SK-N-SH treated with all-trans-retinoic acid at 6 μM for 48 hours (cell line): ENCODE measurements around the gene AP3B1.
"Not testable (repeated sequence)": the region's sequence is repeated elsewhere in the genome, so short reads cannot be mapped to it uniquely, and the experiment has no call there.

Source experiments
- ATAC-seq: fragments of 200-7000 bp; cut with Tn5 transposase; 3 replicates; pipeline ENCODE4 v1.9.1; 2020; ENCODE audit warnings: mild to moderate bottlenecking, moderate library complexity
- ARNTL ChIP-seq: fragments of 450-650 bp; formaldehyde crosslinking; IDR thresholded peaks from 2 replicates; pipeline ENCODE4 v1.5.0; 2020; ENCODE audit warnings: low read depth, mild to moderate bottlenecking, moderate library complexity, borderline replicate concordance
- BACH2 ChIP-seq: fragments of 250-450 bp; sonication (Bioruptor Pico); IDR thresholded peaks from 2 replicates; pipeline ENCODE4 v1.9.0; 2021; ENCODE audit warnings: mild to moderate bottlenecking, borderline replicate concordance
- ESRRG ChIP-seq: fragments of 250-450 bp; sonication (Bioruptor Pico); IDR thresholded peaks from 2 replicates; pipeline ENCODE4 v1.6.1; 2021; ENCODE audit warnings: mild to moderate bottlenecking
- GLIS3 ChIP-seq: fragments of 250-450 bp; sonication (Bioruptor Pico); IDR thresholded peaks from 2 replicates; pipeline ENCODE4 v1.5.0; 2020; ENCODE audit warnings: mild to moderate bottlenecking, moderate library complexity
- ISL1 ChIP-seq: fragments of 250-450 bp; sonication (Bioruptor Pico); IDR thresholded peaks from 2 replicates; pipeline ENCODE4 v2.1.2; 2022; ENCODE audit warnings: mild to moderate bottlenecking, moderate library complexity
- OSR1 ChIP-seq: fragments of 250-450 bp; sonication (Bioruptor Pico); IDR thresholded peaks from 2 replicates; pipeline ENCODE4 v1.8.0; 2022; ENCODE audit warnings: moderate library complexity, mild to moderate bottlenecking, inconsistent platforms
- PPARA ChIP-seq: fragments of 250-450 bp; sonication (Bioruptor Pico); IDR thresholded peaks from 2 replicates; pipeline ENCODE4 v1.5.0; 2020; ENCODE audit warnings: mild to moderate bottlenecking, borderline replicate concordance
- RARB ChIP-seq: fragments of 250-450 bp; sonication (Bioruptor Pico); IDR thresholded peaks from 2 replicates; pipeline ENCODE4 v1.8.0; 2021; ENCODE audit warnings: mild to moderate bottlenecking, moderate library complexity
- SNAI2 ChIP-seq: fragments of 250-450 bp; sonication (Bioruptor Pico); IDR thresholded peaks from 2 replicates; pipeline ENCODE4 v1.5.0; 2020; ENCODE audit warnings: mild to moderate bottlenecking, moderate library complexity
- TCF4 ChIP-seq: fragments of 250-450 bp; sonication (Bioruptor Pico); IDR thresholded peaks from 2 replicates; pipeline ENCODE4 v1.8.0; 2021; ENCODE audit warnings: mild to moderate bottlenecking, moderate library complexity, borderline replicate concordance
- TOX ChIP-seq: fragments of 250-450 bp; sonication (Bioruptor Pico); IDR thresholded peaks from 2 replicates; pipeline ENCODE4 v1.8.0; 2021; ENCODE audit warnings: mild to moderate bottlenecking, moderate library complexity, borderline replicate concordance
- ZFP3 ChIP-seq: fragments of 250-450 bp; sonication (Bioruptor Pico); IDR thresholded peaks from 2 replicates; pipeline ENCODE4 v1.5.0; 2020; ENCODE audit warnings: mild to moderate bottlenecking, moderate library complexity
- ZFP30 ChIP-seq: fragments of 450-650 bp; formaldehyde crosslinking; IDR thresholded peaks from 2 replicates; pipeline ENCODE4 v1.5.0; 2022; ENCODE audit warnings: mild to moderate bottlenecking, moderate library complexity
- ZNF565 ChIP-seq: fragments of 450-650 bp; formaldehyde crosslinking; conservative IDR thresholded peaks from 2 replicates; pipeline ENCODE4 v1.5.0; 2020; ENCODE audit warnings: low read depth, mild to moderate bottlenecking, moderate library complexity
- TF ChIP-seq, protein P1 (sequence below): fragments of 250-450 bp; sonication (Bioruptor Pico); IDR thresholded peaks from 2 replicates; pipeline ENCODE4 v1.8.0; 2020; ENCODE audit warnings: mild to moderate bottlenecking, moderate library complexity, borderline replicate concordance
- TF ChIP-seq, protein P2 (sequence below): fragments of 250-450 bp; sonication (Bioruptor Pico); IDR thresholded peaks from 2 replicates; pipeline ENCODE4 v1.8.0; 2021; ENCODE audit warnings: low read depth, mild to moderate bottlenecking, moderate library complexity, borderline replicate concordance
- TF ChIP-seq, protein P3 (sequence below): fragments of 250-450 bp; sonication (Bioruptor Pico); IDR thresholded peaks from 2 replicates; pipeline ENCODE4 v1.5.0; 2020; ENCODE audit warnings: mild to moderate bottlenecking, moderate library complexity

The AP3B1 gene

DNA sequence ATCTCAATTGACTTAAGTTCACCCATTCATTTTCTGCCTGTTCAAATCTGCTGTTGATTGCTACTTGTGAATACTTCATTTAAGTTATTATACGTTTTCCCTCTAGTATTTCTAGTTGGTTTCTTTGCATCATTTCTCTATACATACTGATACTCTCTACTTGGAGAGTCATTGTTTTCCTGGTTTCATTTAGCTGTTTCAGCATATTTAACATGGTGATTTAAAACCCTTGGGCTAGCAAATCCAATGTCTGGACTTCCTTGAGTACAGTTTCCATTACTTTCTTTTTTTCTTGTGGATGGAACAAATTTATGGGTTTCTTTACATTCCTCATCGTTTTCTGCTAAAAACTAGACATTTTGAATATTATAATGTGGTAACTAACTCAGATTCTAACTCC is 90.7 kb downstream of the AP3B1 start:
- TF ChIP-seq TOX (CRISPR knock-in tag) (no peak), TCF4 (CRISPR knock-in tag) (no peak), RARB (CRISPR knock-in tag) (no peak), ZFP30 (CRISPR knock-in tag) (no peak), BACH2 (CRISPR knock-in tag) (no peak), SNAI2 (CRISPR knock-in tag) (no peak)
- no peak for ATAC-seq

DNA sequence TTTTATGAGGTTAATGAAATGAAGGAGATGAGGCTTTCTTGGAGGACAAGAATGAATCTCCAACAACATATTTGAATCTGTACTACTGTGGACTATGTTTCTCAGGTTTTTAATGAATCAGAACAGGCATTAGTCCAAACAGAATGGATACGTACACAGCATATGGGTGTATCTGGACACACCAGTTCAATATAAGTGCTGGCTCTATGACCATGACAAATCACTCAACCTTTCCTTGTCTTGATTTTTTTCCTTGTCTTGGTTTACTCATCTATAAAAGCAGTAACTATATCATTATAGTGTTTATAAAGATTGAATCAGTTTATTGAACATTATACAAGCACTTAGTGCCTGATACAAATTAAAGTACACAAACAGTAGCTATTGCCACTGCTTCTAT is 104.1 kb downstream of the AP3B1 start:
- TF ChIP-seq PPARA (CRISPR knock-in tag) = no peak
- TF ChIP-seq, protein P1, sequence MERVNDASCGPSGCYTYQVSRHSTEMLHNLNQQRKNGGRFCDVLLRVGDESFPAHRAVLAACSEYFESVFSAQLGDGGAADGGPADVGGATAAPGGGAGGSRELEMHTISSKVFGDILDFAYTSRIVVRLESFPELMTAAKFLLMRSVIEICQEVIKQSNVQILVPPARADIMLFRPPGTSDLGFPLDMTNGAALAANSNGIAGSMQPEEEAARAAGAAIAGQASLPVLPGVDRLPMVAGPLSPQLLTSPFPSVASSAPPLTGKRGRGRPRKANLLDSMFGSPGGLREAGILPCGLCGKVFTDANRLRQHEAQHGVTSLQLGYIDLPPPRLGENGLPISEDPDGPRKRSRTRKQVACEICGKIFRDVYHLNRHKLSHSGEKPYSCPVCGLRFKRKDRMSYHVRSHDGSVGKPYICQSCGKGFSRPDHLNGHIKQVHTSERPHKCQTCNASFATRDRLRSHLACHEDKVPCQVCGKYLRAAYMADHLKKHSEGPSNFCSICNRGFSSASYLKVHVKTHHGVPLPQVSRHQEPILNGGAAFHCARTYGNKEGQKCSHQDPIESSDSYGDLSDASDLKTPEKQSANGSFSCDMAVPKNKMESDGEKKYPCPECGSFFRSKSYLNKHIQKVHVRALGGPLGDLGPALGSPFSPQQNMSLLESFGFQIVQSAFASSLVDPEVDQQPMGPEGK (CRISPR knock-in tag) = no peak
- no peak for TF ChIP-seq GLIS3 (CRISPR knock-in tag)
- no peak for TF ChIP-seq ZFP30 (CRISPR knock-in tag)
- ATAC-seq = no peak

DNA sequence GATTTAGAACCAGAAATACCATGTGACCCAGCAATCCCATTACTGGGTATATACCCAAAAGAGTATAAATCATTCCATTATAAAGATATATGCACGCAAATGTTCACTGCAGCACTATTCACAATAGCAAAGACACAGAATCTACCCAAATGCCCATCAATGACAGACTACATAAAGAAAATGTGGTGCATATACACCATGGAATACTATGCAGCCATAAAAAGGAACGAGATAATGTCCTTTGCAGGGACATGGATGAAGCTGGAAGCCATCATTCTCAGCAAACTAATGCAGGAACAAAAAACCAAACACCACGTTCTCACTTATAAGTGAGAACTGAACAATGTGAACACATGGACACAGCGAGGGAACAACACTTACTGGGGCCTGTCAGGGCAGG is 105.8 kb downstream of the AP3B1 start:
- not testable (repeated sequence) for ATAC-seq

DNA sequence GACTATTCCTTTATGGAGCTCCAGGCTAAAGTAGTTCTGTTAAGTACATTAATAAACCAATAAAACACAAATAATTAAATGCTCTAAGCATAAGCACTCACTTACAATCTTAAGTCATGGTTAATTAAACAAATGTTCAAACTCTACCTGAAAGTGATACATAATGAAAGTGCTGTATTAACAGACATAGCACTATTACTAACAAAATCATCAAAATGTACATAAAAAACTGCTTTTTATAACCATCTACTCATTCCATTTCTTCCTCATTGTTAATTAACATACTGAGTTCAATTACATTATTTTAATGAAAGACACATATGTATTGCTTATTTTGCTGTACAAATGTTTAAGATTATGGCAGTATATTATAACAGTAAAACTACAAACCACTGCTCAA is 107.3 kb downstream of the AP3B1 start:
- TF ChIP-seq ISL1 (CRISPR knock-in tag) = no peak
- TF ChIP-seq, protein P1 (CRISPR knock-in tag) = no peak
- TF ChIP-seq ZFP3 (CRISPR knock-in tag) = no peak
- no peak for TF ChIP-seq BACH2 (CRISPR knock-in tag)
- TF ChIP-seq, protein P2, sequence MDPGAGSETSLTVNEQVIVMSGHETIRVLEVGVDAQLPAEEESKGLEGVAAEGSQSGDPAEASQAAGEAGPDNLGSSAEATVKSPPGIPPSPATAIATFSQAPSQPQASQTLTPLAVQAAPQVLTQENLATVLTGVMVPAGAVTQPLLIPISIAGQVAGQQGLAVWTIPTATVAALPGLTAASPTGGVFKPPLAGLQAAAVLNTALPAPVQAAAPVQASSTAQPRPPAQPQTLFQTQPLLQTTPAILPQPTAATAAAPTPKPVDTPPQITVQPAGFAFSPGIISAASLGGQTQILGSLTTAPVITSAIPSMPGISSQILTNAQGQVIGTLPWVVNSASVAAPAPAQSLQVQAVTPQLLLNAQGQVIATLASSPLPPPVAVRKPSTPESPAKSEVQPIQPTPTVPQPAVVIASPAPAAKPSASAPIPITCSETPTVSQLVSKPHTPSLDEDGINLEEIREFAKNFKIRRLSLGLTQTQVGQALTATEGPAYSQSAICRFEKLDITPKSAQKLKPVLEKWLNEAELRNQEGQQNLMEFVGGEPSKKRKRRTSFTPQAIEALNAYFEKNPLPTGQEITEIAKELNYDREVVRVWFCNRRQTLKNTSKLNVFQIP = no peak
- TF ChIP-seq ZNF565 = no peak
- no peak for TF ChIP-seq TCF4 (CRISPR knock-in tag)
- TF ChIP-seq ESRRG (CRISPR knock-in tag) = no peak
- no peak for TF ChIP-seq OSR1 (CRISPR knock-in tag)
- no peak for ATAC-seq

DNA sequence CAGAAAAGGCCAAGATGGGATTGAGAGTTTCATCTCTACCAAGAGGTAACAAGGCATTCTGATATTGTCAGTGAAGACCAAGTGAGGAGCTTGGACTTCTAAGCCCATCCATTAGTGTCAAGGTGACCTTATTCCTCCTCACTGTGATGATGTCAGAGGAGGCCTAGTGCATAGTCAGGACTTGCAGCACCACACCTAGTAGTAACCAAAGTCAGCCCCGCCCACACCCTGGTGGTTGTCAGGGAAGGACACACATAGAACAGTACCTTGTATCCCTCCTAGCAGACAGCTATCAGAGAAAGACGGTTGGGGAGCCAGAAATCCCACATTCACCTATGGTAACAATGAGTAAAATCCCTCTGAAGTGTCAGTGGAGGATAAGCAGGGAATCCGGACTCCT is 111.7 kb downstream of the AP3B1 start:
- TF ChIP-seq ZFP30 (CRISPR knock-in tag) (no peak), ESRRG (CRISPR knock-in tag) (no peak), BACH2 (CRISPR knock-in tag) (no peak), ZNF565 (no peak), ARNTL (no peak)
- TF ChIP-seq, protein P2 = no peak
- TF ChIP-seq, protein P1 (CRISPR knock-in tag) = no peak
- TF ChIP-seq, protein P3, sequence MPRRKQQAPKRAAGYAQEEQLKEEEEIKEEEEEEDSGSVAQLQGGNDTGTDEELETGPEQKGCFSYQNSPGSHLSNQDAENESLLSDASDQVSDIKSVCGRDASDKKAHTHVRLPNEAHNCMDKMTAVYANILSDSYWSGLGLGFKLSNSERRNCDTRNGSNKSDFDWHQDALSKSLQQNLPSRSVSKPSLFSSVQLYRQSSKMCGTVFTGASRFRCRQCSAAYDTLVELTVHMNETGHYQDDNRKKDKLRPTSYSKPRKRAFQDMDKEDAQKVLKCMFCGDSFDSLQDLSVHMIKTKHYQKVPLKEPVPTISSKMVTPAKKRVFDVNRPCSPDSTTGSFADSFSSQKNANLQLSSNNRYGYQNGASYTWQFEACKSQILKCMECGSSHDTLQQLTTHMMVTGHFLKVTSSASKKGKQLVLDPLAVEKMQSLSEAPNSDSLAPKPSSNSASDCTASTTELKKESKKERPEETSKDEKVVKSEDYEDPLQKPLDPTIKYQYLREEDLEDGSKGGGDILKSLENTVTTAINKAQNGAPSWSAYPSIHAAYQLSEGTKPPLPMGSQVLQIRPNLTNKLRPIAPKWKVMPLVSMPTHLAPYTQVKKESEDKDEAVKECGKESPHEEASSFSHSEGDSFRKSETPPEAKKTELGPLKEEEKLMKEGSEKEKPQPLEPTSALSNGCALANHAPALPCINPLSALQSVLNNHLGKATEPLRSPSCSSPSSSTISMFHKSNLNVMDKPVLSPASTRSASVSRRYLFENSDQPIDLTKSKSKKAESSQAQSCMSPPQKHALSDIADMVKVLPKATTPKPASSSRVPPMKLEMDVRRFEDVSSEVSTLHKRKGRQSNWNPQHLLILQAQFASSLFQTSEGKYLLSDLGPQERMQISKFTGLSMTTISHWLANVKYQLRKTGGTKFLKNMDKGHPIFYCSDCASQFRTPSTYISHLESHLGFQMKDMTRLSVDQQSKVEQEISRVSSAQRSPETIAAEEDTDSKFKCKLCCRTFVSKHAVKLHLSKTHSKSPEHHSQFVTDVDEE (CRISPR knock-in tag) = no peak
- no peak for ATAC-seq
